ENCODE measurements around the gene MYO3B. TPM values are rescaled to one million over a fixed set of nuclear protein-coding genes. Genes with fewer than 3 reads are reported as not detected.

The MYO3B gene
- total RNA-seq, 1 experiment from 2014 or later: 0.52 TPM

DNA sequence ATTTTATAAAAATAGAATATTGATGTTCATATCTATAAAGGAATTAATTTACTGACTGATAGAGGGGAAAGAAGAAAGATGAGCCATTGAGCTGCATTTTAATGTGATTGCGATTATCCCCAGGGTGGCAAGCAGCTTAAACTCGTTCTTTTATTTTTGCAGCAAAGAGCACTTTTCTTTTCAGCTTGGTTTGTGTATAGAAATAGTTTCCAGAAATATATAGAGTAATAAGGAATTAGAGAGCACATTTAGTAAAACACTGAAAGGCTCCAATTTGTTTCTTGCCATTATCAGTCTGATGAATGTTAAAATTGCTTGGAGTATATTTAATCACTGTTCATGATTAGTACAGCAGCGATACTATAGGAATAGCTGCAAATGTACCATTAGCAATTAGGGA lies 119.5 kb downstream of the MYO3B start:
- H3K9me3 ChIP-seq (ENCODE audit: low read depth, low read length, poor library complexity, severe bottlenecking): no peaks in the 10 kb centered on the region
- no TSS peak for BruUV-seq (replicated peaks)
- CTCF ChIA-PET: no interaction called here
- H3K4me3 ChIP-seq (ENCODE audit: low read depth, low read length, poor library complexity, severe bottlenecking): no peak overlapping the region
- TF ChIP-seq EZH2 (IDR thresholded peaks at IDR 0.05; ENCODE audit: borderline replicate concordance, low read depth, low read length, poor library complexity, severe bottlenecking) (no peak), CTCF (conservative IDR thresholded peaks at IDR 0.05; ENCODE audit: low read depth, low read length) (no peak)
- POLR2A ChIA-PET (ENCODE audit: low non-redundant PET): no interaction called here
- DNase-seq (ENCODE audit: low spot score): no peak
- intact Hi-C loops (cut with micrococcal nuclease; ENCODE audit: unreplicated experiment): no loop called here
- no peak overlapping the region for H3K27ac ChIP-seq (ENCODE audit: low read depth, low read length, poor library complexity, severe bottlenecking)
- H3K27me3 ChIP-seq (replicated peaks; ENCODE audit: insufficient read depth, low read depth, low read length, poor library complexity): peaks cover 16% of the 10 kb centered on the region
- H3K36me3 ChIP-seq (ENCODE audit: insufficient read depth, low read length, poor library complexity, severe bottlenecking): no peaks in the 10 kb centered on the region
- no peaks in the 10 kb centered on the region for H3K4me1 ChIP-seq (ENCODE audit: insufficient read depth, low read length, poor library complexity, severe bottlenecking)

- no TSS peak for BruUV-seq (replicated peaks)
- H3K4me1 ChIP-seq (ENCODE audit: insufficient read depth, low read length, poor library complexity, severe bottlenecking): no peaks in the 10 kb centered on the region
- no peak for DNase-seq (ENCODE audit: low spot score)
- H3K9me3 ChIP-seq (ENCODE audit: low read depth, low read length, poor library complexity, severe bottlenecking): no peaks in the 10 kb centered on the region
- intact Hi-C loops (cut with micrococcal nuclease; ENCODE audit: unreplicated experiment): no loop called here
- no peak for TF ChIP-seq CTCF (conservative IDR thresholded peaks at IDR 0.05; ENCODE audit: low read depth, low read length)
- no peak for TF ChIP-seq EZH2 (IDR thresholded peaks at IDR 0.05; ENCODE audit: borderline replicate concordance, low read depth, low read length, poor library complexity, severe bottlenecking)
- H3K27me3 ChIP-seq (replicated peaks; ENCODE audit: insufficient read depth, low read depth, low read length, poor library complexity): peaks cover 15% of the 10 kb centered on the region
- no peak overlapping the region for H3K4me3 ChIP-seq (ENCODE audit: low read depth, low read length, poor library complexity, severe bottlenecking)
- H3K36me3 ChIP-seq (ENCODE audit: insufficient read depth, low read length, poor library complexity, severe bottlenecking): no peaks in the 10 kb centered on the region
- H3K27ac ChIP-seq (ENCODE audit: low read depth, low read length, poor library complexity, severe bottlenecking): no peak overlapping the region
- CTCF ChIA-PET: no interaction called here
- POLR2A ChIA-PET (ENCODE audit: low non-redundant PET): no interaction called here
Observed at GRCh38 chr2:170298115-170298514, 120.2 kb downstream of the MYO3B start.

DNA sequence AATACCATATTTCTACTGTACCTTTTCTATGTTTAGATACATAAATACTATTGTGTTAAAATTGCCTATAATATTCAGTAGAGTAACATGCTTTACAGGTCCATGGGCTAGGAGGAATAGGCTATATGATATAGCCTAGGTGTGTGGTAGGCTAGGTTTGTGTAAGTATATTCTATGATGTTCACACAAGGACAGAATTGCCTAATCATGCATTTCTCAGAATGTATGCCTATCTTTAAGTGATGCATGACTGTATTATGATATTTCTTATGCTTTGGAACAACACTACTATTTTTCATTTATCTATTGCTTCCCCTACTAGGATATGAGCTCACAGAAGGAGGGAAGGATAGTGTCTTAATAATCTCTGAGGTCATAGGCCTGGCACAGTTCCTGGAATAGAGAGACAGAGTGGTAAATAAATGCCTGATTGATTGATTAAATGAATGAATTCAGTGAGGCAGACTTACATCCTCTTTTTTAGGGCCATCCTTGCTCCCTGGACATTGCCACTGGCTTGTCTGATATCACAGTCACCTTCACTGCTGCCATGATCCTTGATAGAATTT lies 121.0 kb downstream of the MYO3B start:
- Histone ChIP-seq H3K4me1 (ENCODE audit: insufficient read depth, low read length, poor library complexity, severe bottlenecking) (no peaks in the 10 kb centered on the region), H3K9me3 (ENCODE audit: low read depth, low read length, poor library complexity, severe bottlenecking) (no peaks in the 10 kb centered on the region), H3K36me3 (ENCODE audit: insufficient read depth, low read length, poor library complexity, severe bottlenecking) (no peaks in the 10 kb centered on the region), H3K4me3 (ENCODE audit: low read depth, low read length, poor library complexity, severe bottlenecking) (no peak overlapping the region), H3K27me3 (replicated peaks; ENCODE audit: insufficient read depth, low read depth, low read length, poor library complexity) (peaks cover 7% of the 10 kb centered on the region), H3K27ac (ENCODE audit: low read depth, low read length, poor library complexity, severe bottlenecking) (no peak overlapping the region)
- DNase-seq (ENCODE audit: low spot score): no peak
- intact Hi-C loops (cut with micrococcal nuclease; ENCODE audit: unreplicated experiment): no loop called here
- ChIA-PET CTCF (no interaction called here), POLR2A (ENCODE audit: low non-redundant PET) (no interaction called here)
- BruUV-seq (replicated peaks): no TSS peak
- no peak for TF ChIP-seq CTCF (conservative IDR thresholded peaks at IDR 0.05; ENCODE audit: low read depth, low read length)
- no peak for TF ChIP-seq EZH2 (IDR thresholded peaks at IDR 0.05; ENCODE audit: borderline replicate concordance, low read depth, low read length, poor library complexity, severe bottlenecking)
